GM12801 (cell line): ENCODE data around the gene UBA1.

Source experiments
- CTCF ChIP-seq: IDR thresholded peaks from one replicate; pipeline ENCODE4 v1.5.1; 2011; ENCODE audit warnings: control low read depth; ENCODE audit not compliant: insufficient read length; ENCODE audit errors: extremely low read depth

UBA1 gene

GRCh38 chrX:47178337-47178736, 15.3 kb upstream of the UBA1 start:
- no peak for TF ChIP-seq CTCF

- no peak for TF ChIP-seq CTCF
These were observed 14.3 kb upstream of the UBA1 start for GRCh38 chrX:47179221-47179927.

- no peak for TF ChIP-seq CTCF
These were observed 13.7 kb upstream of the UBA1 start for GRCh38 chrX:47179928-47180255.

- no peak for TF ChIP-seq CTCF
These were observed 13.3 kb upstream of the UBA1 start for GRCh38 chrX:47180346-47180745.

GRCh38 chrX:47181301-47181700, 12.3 kb upstream of the UBA1 start:
- TF ChIP-seq CTCF: no peak

- no peak for TF ChIP-seq CTCF
These were observed 11.4 kb upstream of the UBA1 start for GRCh38 chrX:47182106-47182700.

- no peak for TF ChIP-seq CTCF
These were observed 9.1 kb upstream of the UBA1 start for GRCh38 chrX:47184486-47184885.
